HG03469 (cell line): ENCODE data around the gene DNAI1.

Source experiments
- ATAC-seq: cut with Tn5 transposase; IDR thresholded peaks from one replicate; pipeline ENCODE4 v1.9.1; 2021; ENCODE audit warnings: mild to moderate bottlenecking, moderate library complexity, moderate number of reproducible peaks; ENCODE audit not compliant: unreplicated experiment

Gene DNAI1

GRCh38 chr9:34555936-34556525 lies 97.4 kb downstream of the DNAI1 start:
- ATAC-seq = no peak

GRCh38 chr9:34556949-34557348 lies 98.3 kb downstream of the DNAI1 start:
- no peak for ATAC-seq

- no peak for ATAC-seq
Observed at GRCh38 chr9:34557426-34558321, 99.1 kb downstream of the DNAI1 start.

GRCh38 chr9:34558364-34558763 lies 99.8 kb downstream of the DNAI1 start:
- no peak for ATAC-seq

- ATAC-seq = no peak
Observed at GRCh38 chr9:34558919-34559623, 100.5 kb downstream of the DNAI1 start.

- no peak for ATAC-seq
Observed at GRCh38 chr9:34559624-34560455, 101.2 kb downstream of the DNAI1 start.

GRCh38 chr9:34560599-34561214 lies 102.1 kb downstream of the DNAI1 start:
- no peak for ATAC-seq

- ATAC-seq = no peak
Observed at GRCh38 chr9:34562135-34562745, 103.6 kb downstream of the DNAI1 start.

GRCh38 chr9:34563262-34563661 lies 104.7 kb downstream of the DNAI1 start:
- ATAC-seq = no peak

- no peak for ATAC-seq
Observed at GRCh38 chr9:34564617-34565016, 106.0 kb downstream of the DNAI1 start.

GRCh38 chr9:34565856-34566255 lies 107.3 kb downstream of the DNAI1 start:
- no peak for ATAC-seq

GRCh38 chr9:34566322-34566721 lies 107.7 kb downstream of the DNAI1 start:
- ATAC-seq = no peak

GRCh38 chr9:34566972-34567371 lies 108.4 kb downstream of the DNAI1 start:
- no peak for ATAC-seq

- no peak for ATAC-seq
Observed at GRCh38 chr9:34568133-34568532, 109.5 kb downstream of the DNAI1 start.

- no peak for ATAC-seq
Observed at GRCh38 chr9:34568774-34569173, 110.2 kb downstream of the DNAI1 start.

- ATAC-seq = no peak
Observed at GRCh38 chr9:34570376-34570775, 111.8 kb downstream of the DNAI1 start.
